GM23338 (cell line): ENCODE measurements around the gene COBL. TPM values are rescaled to one million over a fixed set of nuclear protein-coding genes. Genes with fewer than 3 reads are reported as not detected.

Source experiments
- ATAC-seq: fragments of 200-7000 bp; cut with Tn5 transposase; 3 replicates; pipeline ENCODE4 v1.9.1; 2020
- DNase-seq: peaks from one replicate; pipeline ENCODE4 v3.0.0-alpha.2; 2015; ENCODE audit warnings: low spot score
- H2AFZ ChIP-seq: fragments of 200-600 bp; sonication (generic); 2 replicates; pipeline ENCODE4 v1.8.0; 2016; ENCODE audit warnings: antibody characterized with exemption, mild to moderate bottlenecking, moderate library complexity
- H3F3A ChIP-seq: fragments of 200-600 bp; sonication (generic); replicated peaks from 2 replicates; pipeline ENCODE4 v1.8.0; 2017; ENCODE audit warnings: antibody characterized with exemption, mixed run types, low read depth
- H3K27ac ChIP-seq: fragments of 200-600 bp; sonication (generic); 2 replicates; pipeline ENCODE4 v1.6.1; 2016; ENCODE audit warnings: low read depth
- H3K27me3 ChIP-seq: fragments of 200-600 bp; sonication (generic); 2 replicates; pipeline ENCODE4 v1.8.0; 2016; ENCODE audit warnings: mild to moderate bottlenecking, mixed run types, moderate library complexity; ENCODE audit not compliant: insufficient read depth
- H3K36me3 ChIP-seq: fragments of 200-600 bp; sonication (generic); 2 replicates; pipeline ENCODE4 v1.8.0; 2016; ENCODE audit warnings: mild to moderate bottlenecking; ENCODE audit not compliant: insufficient read depth
- H3K4me1 ChIP-seq: fragments of 200-600 bp; sonication (generic); 2 replicates; pipeline ENCODE4 v1.8.0; 2016; ENCODE audit warnings: mild to moderate bottlenecking, moderate library complexity; ENCODE audit not compliant: insufficient read depth
- H3K4me2 ChIP-seq: fragments of 200-600 bp; sonication (generic); 2 replicates; pipeline ENCODE4 v1.7.1; 2017; ENCODE audit warnings: mixed run types
- H3K4me3 ChIP-seq: fragments of 200-600 bp; sonication (generic); 2 replicates; pipeline ENCODE4 v1.6.1; 2016; ENCODE audit warnings: mixed run types
- H3K79me2 ChIP-seq: fragments of 200-600 bp; sonication (generic); replicated peaks from 2 replicates; pipeline ENCODE4 v1.8.0; 2017; ENCODE audit warnings: mild to moderate bottlenecking; ENCODE audit not compliant: insufficient read depth
- H3K9me2 ChIP-seq: fragments of 200-600 bp; sonication (generic); 2 replicates; pipeline ENCODE4 v1.8.0; 2017; ENCODE audit not compliant: insufficient read depth
- H4K20me1 ChIP-seq: fragments of 200-600 bp; sonication (generic); replicated peaks from 2 replicates; pipeline ENCODE4 v1.8.0; 2017; ENCODE audit warnings: mild to moderate bottlenecking; ENCODE audit not compliant: insufficient read depth
- H3K27ac Mint-ChIP-seq: 2 replicates; pipeline ENCODE4 v1.8.0; 2020; ENCODE audit warnings: inconsistent platforms, mild to moderate bottlenecking, moderate library complexity, mixed read lengths
- H3K27me3 Mint-ChIP-seq: 3 replicates; pipeline ENCODE4 v1.8.0; 2022; ENCODE audit warnings: low read depth, mild to moderate bottlenecking, moderate library complexity, mixed read lengths, inconsistent platforms; ENCODE audit not compliant: insufficient read depth, poor library complexity
- H3K36me3 Mint-ChIP-seq: 3 replicates; pipeline ENCODE4 v1.8.0; 2021; ENCODE audit warnings: low read depth, mild to moderate bottlenecking, inconsistent platforms, moderate library complexity, mixed read lengths
- H3K4me1 Mint-ChIP-seq: 3 replicates; pipeline ENCODE4 v1.8.0; 2020; ENCODE audit warnings: mild to moderate bottlenecking, inconsistent platforms, mixed read lengths
- H3K4me3 Mint-ChIP-seq: 3 replicates; pipeline ENCODE4 v1.8.0; 2021; ENCODE audit warnings: moderate library complexity, mild to moderate bottlenecking, inconsistent platforms, mixed read lengths
- H3K9me3 Mint-ChIP-seq: 3 replicates; pipeline ENCODE4 v1.8.0; 2020; ENCODE audit warnings: moderate library complexity, mild to moderate bottlenecking, inconsistent platforms, mixed read lengths
- CREB1 ChIP-seq: fragments of 250-450 bp; sonication (Bioruptor Pico); IDR thresholded peaks from 2 replicates; pipeline ENCODE4 v1.5.0; 2020; ENCODE audit warnings: low read depth, mild to moderate bottlenecking, moderate library complexity
- ETS1 ChIP-seq: IDR thresholded peaks from 2 replicates; pipeline ENCODE4 v1.6.1; 2016; ENCODE audit warnings: antibody characterized with exemption
- EZH2 ChIP-seq: fragments of 200-600 bp; sonication (generic); IDR thresholded peaks from one replicate; pipeline ENCODE4 v1.8.0; 2017; ENCODE audit warnings: antibody characterized with exemption, mild to moderate bottlenecking, low read depth; ENCODE audit not compliant: unreplicated experiment
- EZH2phosphoT487 ChIP-seq: fragments of 200-600 bp; sonication (generic); IDR thresholded peaks from one replicate; pipeline ENCODE4 v1.8.1; 2018; ENCODE audit warnings: antibody characterized with exemption; ENCODE audit not compliant: unreplicated experiment
- JUNB ChIP-seq: IDR thresholded peaks from one replicate; pipeline ENCODE4 v1.6.1; 2016; ENCODE audit warnings: antibody characterized with exemption; ENCODE audit not compliant: unreplicated experiment
- NANOG ChIP-seq: IDR thresholded peaks from 2 replicates; pipeline ENCODE4 v1.6.1; 2016; ENCODE audit warnings: antibody characterized with exemption, borderline replicate concordance
- POLR2AphosphoS5 ChIP-seq: IDR thresholded peaks from 2 replicates; pipeline ENCODE4 v1.6.1; 2016; ENCODE audit warnings: antibody characterized with exemption, low read depth
- REST ChIP-seq: IDR thresholded peaks from one replicate; pipeline ENCODE4 v1.6.1; 2018; ENCODE audit warnings: antibody characterized with exemption; ENCODE audit not compliant: unreplicated experiment
- STAT1 ChIP-seq: IDR thresholded peaks from one replicate; pipeline ENCODE4 v1.6.1; 2016; ENCODE audit warnings: antibody characterized with exemption; ENCODE audit not compliant: unreplicated experiment
- ZNF114 ChIP-seq: fragments of 250-450 bp; sonication (Bioruptor Pico); IDR thresholded peaks from 2 replicates; pipeline ENCODE4 v1.5.0; 2020; ENCODE audit warnings: mild to moderate bottlenecking, moderate library complexity
- ZNF331 ChIP-seq: fragments of 250-450 bp; sonication (Bioruptor Pico); IDR thresholded peaks from 2 replicates; pipeline ENCODE4 v1.5.0; 2020; ENCODE audit warnings: low read depth, mild to moderate bottlenecking, moderate library complexity
- polyA plus RNA-seq: library from polyadenylated mRNA; unstranded; fragments of >200 nt; fragmentation: Nextera tagmentation; extraction: Ambion mirVana; gene quantifications from 2 replicates; pipeline ENCODE4 v1.2.1, GENCODE V29; 2016
- total RNA-seq: library from RNA; depleted of rRNA; stranded (reverse); fragments of >200 nt; shearing (Covaris generic); gene quantifications from 2 replicates; pipeline ENCODE4 v1.2.3, GENCODE V29; 2014
- TF ChIP-seq, protein P1 (sequence below): fragments of 250-450 bp; sonication (Bioruptor Pico); IDR thresholded peaks from 2 replicates; pipeline ENCODE4 v1.5.0; 2020; ENCODE audit warnings: mild to moderate bottlenecking, moderate library complexity
- TF ChIP-seq, protein P2 (sequence below), 2 experiments: fragments of 200-600 bp in 1 of 2; sonication (generic) in 1 of 2; conservative IDR thresholded peaks; 2 replicates each; pipeline versions ENCODE4 v1.5.1 to v1.6.1; 2016 to 2017; ENCODE audit warnings: antibody characterized with exemption in 2 of 2, low read depth in 2 of 2, mild to moderate bottlenecking in 2 of 2, moderate library complexity in 1 of 2

Gene COBL
- total and polyA plus RNA-seq, 2 experiments from 2014 or later = 18.3 to 51.9 TPM

GRCh38 chr7:50994753-50995319 is 321.8 kb downstream of the COBL start:
- no peaks in the 10 kb centered on the region; the same call in 1 of the 2 replicates for H3K36me3 ChIP-seq
- no peaks in the 10 kb centered on the region for H3K79me2 ChIP-seq
- no peak for TF ChIP-seq EZH2phosphoT487
- TF ChIP-seq ZNF114 = no peak
- no peak for TF ChIP-seq ZNF331
- TF ChIP-seq POLR2AphosphoS5 = no peak
- TF ChIP-seq, protein P1, sequence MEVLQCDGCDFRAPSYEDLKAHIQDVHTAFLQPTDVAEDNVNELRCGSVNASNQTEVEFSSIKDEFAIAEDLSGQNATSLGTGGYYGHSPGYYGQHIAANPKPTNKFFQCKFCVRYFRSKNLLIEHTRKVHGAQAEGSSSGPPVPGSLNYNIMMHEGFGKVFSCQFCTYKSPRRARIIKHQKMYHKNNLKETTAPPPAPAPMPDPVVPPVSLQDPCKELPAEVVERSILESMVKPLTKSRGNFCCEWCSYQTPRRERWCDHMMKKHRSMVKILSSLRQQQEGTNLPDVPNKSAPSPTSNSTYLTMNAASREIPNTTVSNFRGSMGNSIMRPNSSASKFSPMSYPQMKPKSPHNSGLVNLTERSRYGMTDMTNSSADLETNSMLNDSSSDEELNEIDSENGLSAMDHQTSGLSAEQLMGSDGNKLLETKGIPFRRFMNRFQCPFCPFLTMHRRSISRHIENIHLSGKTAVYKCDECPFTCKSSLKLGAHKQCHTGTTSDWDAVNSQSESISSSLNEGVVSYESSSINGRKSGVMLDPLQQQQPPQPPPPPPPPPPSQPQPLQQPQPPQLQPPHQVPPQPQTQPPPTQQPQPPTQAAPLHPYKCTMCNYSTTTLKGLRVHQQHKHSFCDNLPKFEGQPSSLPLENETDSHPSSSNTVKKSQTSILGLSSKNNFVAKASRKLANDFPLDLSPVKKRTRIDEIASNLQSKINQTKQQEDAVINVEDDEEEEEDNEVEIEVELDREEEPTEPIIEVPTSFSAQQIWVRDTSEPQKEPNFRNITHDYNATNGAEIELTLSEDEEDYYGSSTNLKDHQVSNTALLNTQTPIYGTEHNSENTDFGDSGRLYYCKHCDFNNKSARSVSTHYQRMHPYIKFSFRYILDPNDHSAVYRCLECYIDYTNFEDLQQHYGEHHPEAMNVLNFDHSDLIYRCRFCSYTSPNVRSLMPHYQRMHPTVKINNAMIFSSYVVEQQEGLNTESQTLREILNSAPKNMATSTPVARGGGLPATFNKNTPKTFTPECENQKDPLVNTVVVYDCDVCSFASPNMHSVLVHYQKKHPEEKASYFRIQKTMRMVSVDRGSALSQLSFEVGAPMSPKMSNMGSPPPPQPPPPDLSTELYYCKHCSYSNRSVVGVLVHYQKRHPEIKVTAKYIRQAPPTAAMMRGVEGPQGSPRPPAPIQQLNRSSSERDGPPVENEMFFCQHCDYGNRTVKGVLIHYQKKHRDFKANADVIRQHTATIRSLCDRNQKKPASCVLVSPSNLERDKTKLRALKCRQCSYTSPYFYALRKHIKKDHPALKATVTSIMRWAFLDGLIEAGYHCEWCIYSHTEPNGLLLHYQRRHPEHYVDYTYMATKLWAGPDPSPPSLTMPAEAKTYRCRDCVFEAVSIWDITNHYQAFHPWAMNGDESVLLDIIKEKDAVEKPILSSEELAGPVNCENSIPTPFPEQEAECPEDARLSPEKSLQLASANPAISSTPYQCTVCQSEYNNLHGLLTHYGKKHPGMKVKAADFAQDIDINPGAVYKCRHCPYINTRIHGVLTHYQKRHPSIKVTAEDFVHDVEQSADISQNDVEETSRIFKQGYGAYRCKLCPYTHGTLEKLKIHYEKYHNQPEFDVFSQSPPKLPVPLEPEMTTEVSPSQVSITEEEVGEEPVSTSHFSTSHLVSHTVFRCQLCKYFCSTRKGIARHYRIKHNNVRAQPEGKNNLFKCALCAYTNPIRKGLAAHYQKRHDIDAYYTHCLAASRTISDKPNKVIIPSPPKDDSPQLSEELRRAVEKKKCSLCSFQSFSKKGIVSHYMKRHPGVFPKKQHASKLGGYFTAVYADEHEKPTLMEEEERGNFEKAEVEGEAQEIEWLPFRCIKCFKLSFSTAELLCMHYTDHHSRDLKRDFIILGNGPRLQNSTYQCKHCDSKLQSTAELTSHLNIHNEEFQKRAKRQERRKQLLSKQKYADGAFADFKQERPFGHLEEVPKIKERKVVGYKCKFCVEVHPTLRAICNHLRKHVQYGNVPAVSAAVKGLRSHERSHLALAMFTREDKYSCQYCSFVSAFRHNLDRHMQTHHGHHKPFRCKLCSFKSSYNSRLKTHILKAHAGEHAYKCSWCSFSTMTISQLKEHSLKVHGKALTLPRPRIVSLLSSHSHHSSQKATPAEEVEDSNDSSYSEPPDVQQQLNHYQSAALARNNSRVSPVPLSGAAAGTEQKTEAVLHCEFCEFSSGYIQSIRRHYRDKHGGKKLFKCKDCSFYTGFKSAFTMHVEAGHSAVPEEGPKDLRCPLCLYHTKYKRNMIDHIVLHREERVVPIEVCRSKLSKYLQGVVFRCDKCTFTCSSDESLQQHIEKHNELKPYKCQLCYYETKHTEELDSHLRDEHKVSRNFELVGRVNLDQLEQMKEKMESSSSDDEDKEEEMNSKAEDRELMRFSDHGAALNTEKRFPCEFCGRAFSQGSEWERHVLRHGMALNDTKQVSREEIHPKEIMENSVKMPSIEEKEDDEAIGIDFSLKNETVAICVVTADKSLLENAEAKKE (CRISPR knock-in tag) = no peak
- no peak for TF ChIP-seq JUNB
- no peak for TF ChIP-seq CREB1 (CRISPR knock-in tag)
- TF ChIP-seq ETS1 = no peak
- no peak for TF ChIP-seq STAT1
- TF ChIP-seq EZH2 = no peak
- TF ChIP-seq, protein P2, sequence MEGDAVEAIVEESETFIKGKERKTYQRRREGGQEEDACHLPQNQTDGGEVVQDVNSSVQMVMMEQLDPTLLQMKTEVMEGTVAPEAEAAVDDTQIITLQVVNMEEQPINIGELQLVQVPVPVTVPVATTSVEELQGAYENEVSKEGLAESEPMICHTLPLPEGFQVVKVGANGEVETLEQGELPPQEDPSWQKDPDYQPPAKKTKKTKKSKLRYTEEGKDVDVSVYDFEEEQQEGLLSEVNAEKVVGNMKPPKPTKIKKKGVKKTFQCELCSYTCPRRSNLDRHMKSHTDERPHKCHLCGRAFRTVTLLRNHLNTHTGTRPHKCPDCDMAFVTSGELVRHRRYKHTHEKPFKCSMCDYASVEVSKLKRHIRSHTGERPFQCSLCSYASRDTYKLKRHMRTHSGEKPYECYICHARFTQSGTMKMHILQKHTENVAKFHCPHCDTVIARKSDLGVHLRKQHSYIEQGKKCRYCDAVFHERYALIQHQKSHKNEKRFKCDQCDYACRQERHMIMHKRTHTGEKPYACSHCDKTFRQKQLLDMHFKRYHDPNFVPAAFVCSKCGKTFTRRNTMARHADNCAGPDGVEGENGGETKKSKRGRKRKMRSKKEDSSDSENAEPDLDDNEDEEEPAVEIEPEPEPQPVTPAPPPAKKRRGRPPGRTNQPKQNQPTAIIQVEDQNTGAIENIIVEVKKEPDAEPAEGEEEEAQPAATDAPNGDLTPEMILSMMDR (conservative IDR thresholded peaks at IDR 0.05; ENCODE audit: low read depth in 2 of 2) = no peak
- no peak for TF ChIP-seq REST
- TF ChIP-seq NANOG = no peak

More at GRCh38 chr7:50994753-50995319, 321.8 kb downstream of the COBL start:
- Histone ChIP-seq H3K9me2 (no peaks in the 10 kb centered on the region), H2AFZ (no peak overlapping the region), H3K4me2 (no peak overlapping the region), H3K4me3 (no peak overlapping the region), H3K27me3 (no peaks in the 10 kb centered on the region), H3F3A (no peaks in the 10 kb centered on the region), H4K20me1 (no peaks in the 10 kb centered on the region), H3K4me1 (no peaks in the 10 kb centered on the region), H3K27ac (no peak overlapping the region)
- H3K4me3 Mint-ChIP-seq = no peak overlapping the region
- no peak overlapping the region for H3K27ac Mint-ChIP-seq
- ATAC-seq (no peak), DNase-seq (no peak)
- no peaks in the 10 kb centered on the region for H3K36me3 Mint-ChIP-seq
- peaks cover 4% of the 10 kb centered on the region for H3K27me3 Mint-ChIP-seq
- H3K9me3 Mint-ChIP-seq = peaks cover 4% of the 10 kb centered on the region; the same call in 1 of the 3 replicates
- H3K4me1 Mint-ChIP-seq = no peaks in the 10 kb centered on the region
